Gastrocnemius medialis (tissue), 4 donors: ENCODE measurements around the gene BACH1. TPM values are rescaled to one million over a fixed set of nuclear protein-coding genes. Genes with fewer than 3 reads are reported as not detected.

Experiments
- ATAC-seq, 2 donors: fragments of 150-250 bp; one replicate each; pipeline ENCODE4 v1.9.1; 2016
- DNase-seq, 2 donors: peaks; one replicate each; pipeline ENCODE4 v3.0.0-alpha.2; 2019
- H3K27ac ChIP-seq, 4 donors: fragments of 200-600 bp; sonication (generic); 1 replicate in 1 of 4; 2 replicates in 3 of 4; pipeline ENCODE4 v1.5.1; 2016 to 2018; ENCODE audit warnings: mild to moderate bottlenecking in 2 of 4, moderate library complexity in 1 of 4
- H3K27me3 ChIP-seq, 3 donors: fragments of 200-600 bp; sonication (generic) in 2 of 3; 1 replicate in 1 of 3; 2 replicates in 2 of 3; pipeline versions ENCODE4 v1.5.1 to v1.6.0; 2016 to 2019; ENCODE audit warnings: mild to moderate bottlenecking in 1 of 3, moderate library complexity in 1 of 3
- H3K36me3 ChIP-seq, 2 donors: fragments of 200-600 bp; sonication (generic) in 1 of 2; one replicate each; pipeline ENCODE4 v1.5.1; 2017 to 2018
- H3K4me1 ChIP-seq, 2 donors: fragments of 200-600 bp; sonication (generic) in 1 of 2; one replicate each; pipeline ENCODE4 v1.5.1; 2016 to 2017; ENCODE audit warnings: mild to moderate bottlenecking in 2 of 2
- H3K4me3 ChIP-seq, 4 donors: fragments of 200-600 bp; sonication (generic) in 3 of 4; 1 replicate in 1 of 4; 2 replicates in 3 of 4; pipeline ENCODE4 v1.5.1; 2016 to 2019; ENCODE audit warnings: mild to moderate bottlenecking in 2 of 4
- H3K9me3 ChIP-seq, 3 donors: fragments of 200-600 bp; sonication (generic) in 2 of 3; 1 replicate in 1 of 3; 2 replicates in 2 of 3; pipeline ENCODE4 v1.5.1; 2016 to 2019
- POLR2A ChIP-seq, 2 donors: fragments of 450-650 bp; IDR thresholded peaks; one replicate each; pipeline ENCODE4 v1.6.1; 2017; ENCODE audit warnings: antibody characterized with exemption in 2 of 2, mild to moderate bottlenecking in 2 of 2, moderate library complexity in 2 of 2
- in situ Hi-C, 4 donors: fragments of 200-750 bp; cut with MboI; loops; one replicate each; pipeline versions ENCODE4 v1.15.0 to v1.8.0; 2017; ENCODE audit warnings: low sequenced_read_pairs in 4 of 4
- intact Hi-C: fragments of 100-400 bp; cut with DNase I; formaldehyde crosslinking; loops from one replicate; pipeline ENCODE4 v1.15.1; 2023; ENCODE audit warnings: low total_unique reads
- total RNA-seq, 4 donors: library from RNA; depleted of rRNA; stranded (reverse); fragments of >200 nt; gene quantifications; one replicate each; pipeline versions ENCODE4 v1.1.0 to v1.2.3, GENCODE V29; 2016
- TF ChIP-seq, protein P1 (sequence below), 5 experiments: fragments of 450-650 bp in 3 of 5; fragments of 200-600 bp in 2 of 5; sonication (generic) in 2 of 5; IDR thresholded peaks in 4 of 5; conservative IDR thresholded peaks in 1 of 5; 1 replicate in 4 of 5; 2 replicates in 1 of 5; pipeline ENCODE4 v1.5.1; 2016 to 2019; ENCODE audit warnings: antibody characterized with exemption in 5 of 5, mild to moderate bottlenecking in 3 of 5, moderate library complexity in 3 of 5

The BACH1 gene
- total RNA-seq, 4 donors from 2014 or later: 52.4 to 72.7 (median 62.7) TPM

DNA sequence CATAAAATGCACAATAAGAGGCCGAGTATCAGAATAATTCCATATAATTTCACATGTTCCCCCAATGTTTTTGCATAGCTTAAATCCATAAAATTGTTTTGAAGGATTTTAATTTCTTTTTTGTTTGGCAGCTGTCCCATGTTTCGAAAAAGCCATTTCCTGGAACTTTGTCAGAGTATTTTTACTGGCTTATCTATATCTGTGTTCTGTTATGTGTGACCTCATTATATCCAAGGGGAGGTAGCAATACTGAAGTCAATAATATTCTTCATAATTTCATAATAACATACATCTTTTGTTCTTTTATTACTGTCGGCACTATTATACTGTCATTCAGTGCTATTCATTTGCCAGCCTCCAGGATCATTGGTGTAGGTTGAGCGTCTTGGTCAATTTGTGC is 9.4 kb upstream of the BACH1 start:
- no peaks in the 10 kb centered on the region for H3K9me3 ChIP-seq
- H3K36me3 ChIP-seq: no peaks in the 10 kb centered on the region
- peaks cover 5 to 13% of the 10 kb centered on the region in 2 donors for H3K4me1 ChIP-seq
- in situ Hi-C loops: loop anchor here in 2 of 4 donors (10.0 to 25.0 kb wide), 3 partner anchors 85 to 202 kb away; no protein-coding TSS in a partner anchor
- no peak overlapping the region for H3K27ac ChIP-seq
- TF ChIP-seq, protein P1, sequence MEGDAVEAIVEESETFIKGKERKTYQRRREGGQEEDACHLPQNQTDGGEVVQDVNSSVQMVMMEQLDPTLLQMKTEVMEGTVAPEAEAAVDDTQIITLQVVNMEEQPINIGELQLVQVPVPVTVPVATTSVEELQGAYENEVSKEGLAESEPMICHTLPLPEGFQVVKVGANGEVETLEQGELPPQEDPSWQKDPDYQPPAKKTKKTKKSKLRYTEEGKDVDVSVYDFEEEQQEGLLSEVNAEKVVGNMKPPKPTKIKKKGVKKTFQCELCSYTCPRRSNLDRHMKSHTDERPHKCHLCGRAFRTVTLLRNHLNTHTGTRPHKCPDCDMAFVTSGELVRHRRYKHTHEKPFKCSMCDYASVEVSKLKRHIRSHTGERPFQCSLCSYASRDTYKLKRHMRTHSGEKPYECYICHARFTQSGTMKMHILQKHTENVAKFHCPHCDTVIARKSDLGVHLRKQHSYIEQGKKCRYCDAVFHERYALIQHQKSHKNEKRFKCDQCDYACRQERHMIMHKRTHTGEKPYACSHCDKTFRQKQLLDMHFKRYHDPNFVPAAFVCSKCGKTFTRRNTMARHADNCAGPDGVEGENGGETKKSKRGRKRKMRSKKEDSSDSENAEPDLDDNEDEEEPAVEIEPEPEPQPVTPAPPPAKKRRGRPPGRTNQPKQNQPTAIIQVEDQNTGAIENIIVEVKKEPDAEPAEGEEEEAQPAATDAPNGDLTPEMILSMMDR (IDR thresholded peaks at IDR 0.05 in 4 of 5, conservative IDR thresholded peaks at IDR 0.05 in 1 of 5): no peak
- TF ChIP-seq POLR2A (IDR thresholded peaks at IDR 0.05): no peak
- no peaks in the 10 kb centered on the region for H3K27me3 ChIP-seq
- H3K4me3 ChIP-seq: no peak overlapping the region
- DNase-seq (no peak), ATAC-seq (no peak)
- intact Hi-C loops: no loop called here

DNA sequence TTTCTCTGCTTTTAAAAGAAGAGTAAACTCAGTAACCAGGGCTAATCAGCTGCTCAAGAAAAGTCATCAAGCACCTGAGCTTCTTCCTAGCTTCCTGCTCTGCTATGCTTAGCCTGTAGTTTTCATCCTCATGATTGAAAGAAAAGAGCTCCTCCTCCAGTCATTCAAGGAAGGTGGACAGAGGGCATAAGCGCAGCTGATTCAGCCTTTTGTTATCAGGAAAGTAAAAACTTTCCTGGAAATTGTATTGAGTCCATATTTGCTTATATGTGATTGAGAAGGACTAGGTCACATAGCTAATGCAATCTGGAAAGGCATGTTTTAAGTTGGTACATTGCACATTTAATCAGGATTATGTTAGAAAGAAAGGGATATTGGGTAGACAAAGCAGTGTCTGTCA is 8.5 kb upstream of the BACH1 start:
- no peak overlapping the region for H3K4me3 ChIP-seq
- H3K27ac ChIP-seq: no peak overlapping the region
- no peaks in the 10 kb centered on the region for H3K36me3 ChIP-seq
- ATAC-seq (no peak), DNase-seq (no peak)
- H3K27me3 ChIP-seq: no peaks in the 10 kb centered on the region
- no peak for TF ChIP-seq POLR2A (IDR thresholded peaks at IDR 0.05)
- intact Hi-C loops: no loop called here
- H3K4me1 ChIP-seq: peaks cover 5 to 13% of the 10 kb centered on the region in 2 donors
- H3K9me3 ChIP-seq: no peaks in the 10 kb centered on the region
- in situ Hi-C loops: loop anchor here in 3 of 4 donors (10.0 to 25.0 kb wide), 6 partner anchors 65 to 205 kb away; no protein-coding TSS in a partner anchor

DNA sequence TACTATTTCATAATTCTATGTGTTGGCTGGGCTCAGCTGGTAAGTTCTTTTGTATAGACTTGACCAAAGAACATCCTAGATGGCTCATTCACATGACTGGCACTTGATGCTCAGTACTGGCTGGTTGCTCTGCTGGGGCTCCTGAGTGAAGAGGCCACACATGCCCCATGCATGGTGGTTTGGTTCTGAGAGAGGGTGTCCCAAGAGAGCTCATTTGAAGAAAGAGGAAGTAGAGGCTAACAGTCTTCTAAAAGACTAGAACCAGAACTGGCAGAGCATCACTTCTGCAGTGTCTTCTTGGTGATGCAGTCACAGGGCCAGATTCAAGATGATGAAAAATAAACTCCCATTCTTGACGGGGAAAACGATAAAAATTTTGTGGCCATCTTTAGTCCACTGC is 5.2 kb upstream of the BACH1 start:
- in situ Hi-C loops: loop anchor here in 3 of 4 donors (10.0 to 25.0 kb wide), 6 partner anchors 61 to 209 kb away; no protein-coding TSS in a partner anchor
- no peak for ATAC-seq
- intact Hi-C loops: no loop called here

DNA sequence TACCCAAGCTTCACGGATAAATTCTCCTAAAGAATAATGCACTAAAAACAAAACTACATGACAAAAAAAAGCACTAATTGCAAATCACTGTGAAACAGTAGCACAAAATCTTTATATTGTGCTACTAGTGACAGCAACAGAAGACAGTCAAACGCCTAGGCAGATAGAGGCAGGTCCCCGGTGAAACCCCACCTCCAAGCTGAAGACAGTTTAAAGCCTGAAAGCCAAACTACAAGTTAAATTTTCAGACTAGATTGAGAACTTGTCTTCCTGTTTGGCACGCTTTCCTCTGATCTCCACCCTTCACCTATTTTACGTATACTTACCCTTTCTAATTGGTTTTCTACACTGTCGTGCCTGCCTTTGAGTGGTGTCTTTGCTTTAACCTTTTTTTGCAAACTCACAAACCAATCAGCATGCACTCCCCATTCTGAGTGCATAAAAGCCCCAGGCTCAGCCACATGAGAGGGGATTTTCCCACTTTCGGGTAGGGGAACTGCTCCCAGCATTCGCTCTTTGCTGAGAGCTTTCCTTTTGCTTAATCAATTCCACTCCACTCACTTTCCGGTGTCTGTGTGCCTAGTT is 3.6 kb upstream of the BACH1 start:
- H3K4me1 ChIP-seq: peaks cover 4 to 6% of the 10 kb centered on the region in 2 donors
- no peaks in the 10 kb centered on the region for H3K9me3 ChIP-seq
- TF ChIP-seq, protein P1 (IDR thresholded peaks at IDR 0.05 in 4 of 5, conservative IDR thresholded peaks at IDR 0.05 in 1 of 5): no peak
- no peak for TF ChIP-seq POLR2A (IDR thresholded peaks at IDR 0.05)
- H3K27ac ChIP-seq: no peak overlapping the region
- no peak for DNase-seq
- no peaks in the 10 kb centered on the region for H3K36me3 ChIP-seq
- no peak overlapping the region for H3K4me3 ChIP-seq
- no peaks in the 10 kb centered on the region for H3K27me3 ChIP-seq
- no peak for ATAC-seq
- intact Hi-C loops (loop anchor here (5.0 kb wide), 2 partner anchors 208 to 223 kb away; partner anchors contain the start of gene CCT8), in situ Hi-C loops (loop anchor here in 3 of 4 donors (10.0 to 25.0 kb wide), 6 partner anchors 60 to 210 kb away; no protein-coding TSS in a partner anchor)

More for the DNA sequence above, 5.2 kb upstream of the BACH1 start:
- Histone ChIP-seq H3K27ac (no peak overlapping the region), H3K36me3 (no peaks in the 10 kb centered on the region), H3K9me3 (no peaks in the 10 kb centered on the region), H3K27me3 (no peaks in the 10 kb centered on the region), H3K4me3 (no peak overlapping the region), H3K4me1 (peaks cover 4 to 12% of the 10 kb centered on the region in 2 donors)
- TF ChIP-seq, protein P1 (IDR thresholded peaks at IDR 0.05 in 4 of 5, conservative IDR thresholded peaks at IDR 0.05 in 1 of 5): no peak
- TF ChIP-seq POLR2A (IDR thresholded peaks at IDR 0.05): no peak
- no peak for DNase-seq

DNA sequence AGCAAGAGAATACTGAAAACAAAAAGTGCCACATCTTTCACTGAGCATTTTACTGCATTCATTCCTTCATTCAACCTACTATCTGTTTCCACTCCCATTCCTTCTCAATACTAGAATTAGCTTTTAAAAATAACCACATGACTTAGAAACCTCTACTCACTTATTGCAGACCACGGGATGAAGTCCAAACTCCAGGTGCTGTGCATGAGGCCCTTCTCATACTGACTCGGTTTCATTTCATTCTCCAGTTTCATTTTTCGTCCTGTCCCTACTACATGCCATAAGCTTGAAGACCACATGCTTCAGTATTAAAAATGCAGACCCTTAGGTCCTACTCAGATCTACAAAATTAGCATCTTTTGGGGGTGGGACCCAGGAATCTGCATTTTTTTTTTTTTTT is 2.3 kb upstream of the BACH1 start:
- DNase-seq (no peak), ATAC-seq (no peak)
- in situ Hi-C loops: loop anchor here in 3 of 4 donors (10.0 to 25.0 kb wide), 6 partner anchors 58 to 212 kb away; no protein-coding TSS in a partner anchor
- Histone ChIP-seq H3K4me1 (peaks cover 15% of the 10 kb centered on the region in 2 donors), H3K36me3 (no peaks in the 10 kb centered on the region), H3K4me3 (no peak overlapping the region), H3K9me3 (no peaks in the 10 kb centered on the region), H3K27ac (no peak overlapping the region), H3K27me3 (no peaks in the 10 kb centered on the region)
- intact Hi-C loops: loop anchor here (5.0 kb wide), 2 partner anchors 209 to 224 kb away; partner anchors contain the start of gene CCT8
- TF ChIP-seq POLR2A (IDR thresholded peaks at IDR 0.05): no peak
- TF ChIP-seq, protein P1 (IDR thresholded peaks at IDR 0.05 in 4 of 5, conservative IDR thresholded peaks at IDR 0.05 in 1 of 5): no peak
